Activated B cell treated with CpG ODN at 0.5 μM for 24 hours (primary cell): ENCODE results near the gene EIF2S1. TPM values are rescaled to one million over a fixed set of nuclear protein-coding genes. Genes with fewer than 3 reads are reported as not detected.
"Not testable (repeated sequence)": the region's sequence is repeated elsewhere in the genome, so short reads cannot be mapped to it uniquely, and the experiment has no call there.

Source experiments
- ATAC-seq: fragments of 200-7000 bp; cut with Tn5 transposase; one replicate; pipeline ENCODE4 v1.10.0; 2021; ENCODE audit warnings: low read depth, mild to moderate bottlenecking, moderate library complexity
- CTCF ChIA-PET: fragments of 350-600 bp; sonication (Branson Sonifier 250); formaldehyde crosslinking; loops from one replicate; lab custom pipeline; 2021; ENCODE audit warnings: antibody characterized with exemption; lab: Charles Lee
- POLR2A ChIA-PET: fragments of 350-600 bp; sonication (Branson Sonifier 250); formaldehyde crosslinking; loops from one replicate; lab custom pipeline; 2021; ENCODE audit warnings: antibody characterized with exemption; lab: Charles Lee
- DNase-seq: peaks from one replicate; pipeline ENCODE4 v3.0.0; 2022
- H3K27ac Mint-ChIP-seq: one replicate; pipeline ENCODE4 v1.8.0; 2020; ENCODE audit warnings: mixed read lengths
- H3K27me3 Mint-ChIP-seq: one replicate; pipeline ENCODE4 v1.8.0; 2021; ENCODE audit warnings: mixed read lengths
- H3K36me3 Mint-ChIP-seq: one replicate; pipeline ENCODE4 v1.8.0; 2021; ENCODE audit warnings: low read depth, mixed read lengths
- H3K4me1 Mint-ChIP-seq: one replicate; pipeline ENCODE4 v1.8.0; 2021; ENCODE audit warnings: mixed read lengths
- H3K4me3 Mint-ChIP-seq: one replicate; pipeline ENCODE4 v1.8.0; 2020; ENCODE audit warnings: mild to moderate bottlenecking, mixed read lengths
- H3K9me3 Mint-ChIP-seq: one replicate; pipeline ENCODE4 v1.8.0; 2020; ENCODE audit warnings: mixed read lengths
- CTCF ChIP-seq: fragments of 200-600 bp; IDR thresholded peaks from one replicate; pipeline ENCODE4 v1.8.0; 2022; ENCODE audit warnings: antibody characterized with exemption, mild to moderate bottlenecking
- intact Hi-C: fragments of 100-400 bp; cut with micrococcal nuclease; formaldehyde crosslinking; loops from one replicate; pipeline ENCODE4 v1.15.1; 2024
- total RNA-seq: library from RNA; stranded (reverse); gene quantifications from 2 replicates; pipeline ENCODE4 v1.2.3, GENCODE V29; 2022

Gene EIF2S1
- total RNA-seq, 1 donor from 2014 or later: 84.4 TPM

GRCh38 chr14:67396381-67396970 is 36.3 kb downstream of the EIF2S1 start:
- intact Hi-C loops: no loop called here
- POLR2A ChIA-PET: no interaction called here
- CTCF ChIA-PET: no interaction called here
- H3K9me3 Mint-ChIP-seq: no peaks in the 10 kb centered on the region
- no peak for TF ChIP-seq CTCF
- no peaks in the 10 kb centered on the region for H3K4me1 Mint-ChIP-seq
- DNase-seq (no peak), ATAC-seq (no peak)
- no peaks in the 10 kb centered on the region for H3K36me3 Mint-ChIP-seq
- H3K27me3 Mint-ChIP-seq: peaks cover 14% of the 10 kb centered on the region
- H3K4me3 Mint-ChIP-seq: no peak overlapping the region
- H3K27ac Mint-ChIP-seq: no peak overlapping the region

GRCh38 chr14:67397536-67397935 is 37.4 kb downstream of the EIF2S1 start:
- DNase-seq (no peak), ATAC-seq (no peak)
- Mint-ChIP-seq H3K4me3 (no peak overlapping the region), H3K36me3 (no peaks in the 10 kb centered on the region), H3K4me1 (no peaks in the 10 kb centered on the region), H3K27ac (no peak overlapping the region), H3K27me3 (peaks cover 17% of the 10 kb centered on the region), H3K9me3 (peaks cover 1% of the 10 kb centered on the region)
- ChIA-PET POLR2A (no interaction called here), CTCF (no interaction called here)
- intact Hi-C loops: no loop called here
- no peak for TF ChIP-seq CTCF

GRCh38 chr14:67400434-67400833 is 40.3 kb downstream of the EIF2S1 start:
- POLR2A ChIA-PET: no interaction called here
- CTCF ChIA-PET: no interaction called here

GRCh38 chr14:67405771-67406170 is 45.6 kb downstream of the EIF2S1 start:
- no peaks in the 10 kb centered on the region for H3K36me3 Mint-ChIP-seq
- H3K27ac Mint-ChIP-seq: no peak overlapping the region
- ATAC-seq (no peak), DNase-seq (no peak)
- H3K9me3 Mint-ChIP-seq: peaks cover 4% of the 10 kb centered on the region
- no peaks in the 10 kb centered on the region for H3K4me1 Mint-ChIP-seq
- intact Hi-C loops: no loop called here
- peaks cover 15% of the 10 kb centered on the region for H3K27me3 Mint-ChIP-seq
- CTCF ChIA-PET: no interaction called here
- TF ChIP-seq CTCF: no peak
- POLR2A ChIA-PET: no interaction called here
- H3K4me3 Mint-ChIP-seq: no peak overlapping the region

More at GRCh38 chr14:67400434-67400833, 40.3 kb downstream of the EIF2S1 start:
- Mint-ChIP-seq H3K4me1 (no peaks in the 10 kb centered on the region), H3K4me3 (no peak overlapping the region), H3K9me3 (peaks cover 4% of the 10 kb centered on the region), H3K27me3 (peaks cover 21% of the 10 kb centered on the region), H3K27ac (no peak overlapping the region), H3K36me3 (no peaks in the 10 kb centered on the region)
- TF ChIP-seq CTCF: no peak
- no peak for ATAC-seq
- no peak for DNase-seq
- intact Hi-C loops: no loop called here

- ATAC-seq, H3K4me3 Mint-ChIP-seq, POLR2A ChIA-PET, intact Hi-C loops, H3K9me3 Mint-ChIP-seq, DNase-seq, CTCF ChIA-PET, H3K36me3 Mint-ChIP-seq, H3K27ac Mint-ChIP-seq, H3K4me1 Mint-ChIP-seq: not testable (repeated sequence)
- H3K27me3 Mint-ChIP-seq: peaks cover 24% of the 10 kb centered on the region
Observed at GRCh38 chr14:67408122-67408801, 48.1 kb downstream of the EIF2S1 start.
